HCT116 (cell line): Measurements from ENCODE around the gene GREB1L.

Experiments
- POLR2A ChIP-seq: IDR thresholded peaks from 2 replicates; pipeline ENCODE4 v1.7.0; 2011; ENCODE audit warnings: borderline replicate concordance; ENCODE audit not compliant: insufficient read depth, insufficient read length; ENCODE audit errors: extremely low read depth
- POLR2AphosphoS5 ChIP-seq: IDR thresholded peaks from 2 replicates; pipeline ENCODE4 v1.6.1; 2011; ENCODE audit warnings: mild to moderate bottlenecking, low read depth, low read length, moderate library complexity
- RAD21 ChIP-seq: IDR thresholded peaks from 2 replicates; pipeline ENCODE4 v1.6.1; 2012; ENCODE audit warnings: low read depth, mild to moderate bottlenecking
- SIN3A ChIP-seq: IDR thresholded peaks from 2 replicates; pipeline ENCODE4 v1.6.1; 2012; ENCODE audit warnings: low read depth
- SP1 ChIP-seq: IDR thresholded peaks from 2 replicates; pipeline ENCODE4 v1.6.1; 2012; ENCODE audit warnings: low read depth
- SRF ChIP-seq: IDR thresholded peaks from 2 replicates; pipeline ENCODE4 v1.6.1; 2012; ENCODE audit warnings: low read depth
- YY1 ChIP-seq: IDR thresholded peaks from 2 replicates; pipeline ENCODE4 v1.6.1; 2011; ENCODE audit warnings: low read length, low read depth, moderate library complexity, mild to moderate bottlenecking; ENCODE audit not compliant: insufficient replicate concordance; ENCODE audit errors: extremely low read depth
- TF ChIP-seq, protein P1 (sequence below), 3 experiments: fragments of 200-600 bp in 1 of 3; sonication (generic) in 1 of 3; IDR thresholded peaks in 2 of 3; conservative IDR thresholded peaks in 1 of 3; 2 replicates each; pipeline ENCODE4 v1.5.1; 2012 to 2017; ENCODE audit warnings: low read depth in 2 of 3, low read length in 2 of 3, antibody characterized with exemption in 1 of 3, borderline replicate concordance in 1 of 3, control low read depth in 1 of 3, mild to moderate bottlenecking in 1 of 3, mixed read lengths in 1 of 3, mixed run types in 1 of 3, moderate library complexity in 1 of 3; ENCODE audit not compliant: insufficient read depth in 1 of 3
- TF ChIP-seq, protein P2 (sequence below): IDR thresholded peaks from 2 replicates; pipeline ENCODE4 v1.6.1; 2012
- TF ChIP-seq, protein P3 (sequence below): IDR thresholded peaks from 2 replicates; pipeline ENCODE4 v1.6.1; 2012
- TF ChIP-seq, protein P4 (sequence below): IDR thresholded peaks from 2 replicates; pipeline ENCODE4 v1.6.1; 2012; ENCODE audit warnings: low read depth

DNA sequence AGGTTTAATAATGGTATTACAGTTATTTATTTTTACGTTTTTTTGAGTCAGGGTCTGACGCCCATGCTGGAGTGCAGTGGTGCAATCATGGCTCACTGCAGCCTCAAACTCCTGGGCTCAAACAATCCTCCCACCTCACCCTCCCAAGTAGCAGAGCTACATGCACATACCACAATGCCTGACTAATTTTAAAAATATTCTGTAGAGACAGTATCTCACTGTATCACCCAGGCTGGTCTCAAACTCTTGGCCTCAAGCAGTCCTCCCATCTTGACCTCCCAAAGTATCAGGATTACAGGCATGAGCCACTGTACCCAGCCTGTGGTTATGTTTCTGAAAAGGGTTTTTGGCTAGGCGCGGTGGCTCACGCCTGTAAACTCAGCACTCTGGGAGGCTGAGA lies 237.7 kb downstream of the GREB1L start:
- TF ChIP-seq, protein P1, sequence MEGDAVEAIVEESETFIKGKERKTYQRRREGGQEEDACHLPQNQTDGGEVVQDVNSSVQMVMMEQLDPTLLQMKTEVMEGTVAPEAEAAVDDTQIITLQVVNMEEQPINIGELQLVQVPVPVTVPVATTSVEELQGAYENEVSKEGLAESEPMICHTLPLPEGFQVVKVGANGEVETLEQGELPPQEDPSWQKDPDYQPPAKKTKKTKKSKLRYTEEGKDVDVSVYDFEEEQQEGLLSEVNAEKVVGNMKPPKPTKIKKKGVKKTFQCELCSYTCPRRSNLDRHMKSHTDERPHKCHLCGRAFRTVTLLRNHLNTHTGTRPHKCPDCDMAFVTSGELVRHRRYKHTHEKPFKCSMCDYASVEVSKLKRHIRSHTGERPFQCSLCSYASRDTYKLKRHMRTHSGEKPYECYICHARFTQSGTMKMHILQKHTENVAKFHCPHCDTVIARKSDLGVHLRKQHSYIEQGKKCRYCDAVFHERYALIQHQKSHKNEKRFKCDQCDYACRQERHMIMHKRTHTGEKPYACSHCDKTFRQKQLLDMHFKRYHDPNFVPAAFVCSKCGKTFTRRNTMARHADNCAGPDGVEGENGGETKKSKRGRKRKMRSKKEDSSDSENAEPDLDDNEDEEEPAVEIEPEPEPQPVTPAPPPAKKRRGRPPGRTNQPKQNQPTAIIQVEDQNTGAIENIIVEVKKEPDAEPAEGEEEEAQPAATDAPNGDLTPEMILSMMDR (IDR thresholded peaks at IDR 0.05 in 2 of 3, conservative IDR thresholded peaks at IDR 0.05 in 1 of 3; ENCODE audit: borderline replicate concordance in 1 of 3, insufficient read depth in 1 of 3, low read depth in 2 of 3, low read length in 2 of 3), result no peak
- TF ChIP-seq POLR2AphosphoS5 (no peak), YY1 (no peak), SP1 (no peak), POLR2A (no peak), RAD21 (no peak), SIN3A (no peak), SRF (no peak)
- TF ChIP-seq, protein P2, sequence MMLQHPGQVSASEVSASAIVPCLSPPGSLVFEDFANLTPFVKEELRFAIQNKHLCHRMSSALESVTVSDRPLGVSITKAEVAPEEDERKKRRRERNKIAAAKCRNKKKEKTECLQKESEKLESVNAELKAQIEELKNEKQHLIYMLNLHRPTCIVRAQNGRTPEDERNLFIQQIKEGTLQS, result no peak
- TF ChIP-seq, protein P3, sequence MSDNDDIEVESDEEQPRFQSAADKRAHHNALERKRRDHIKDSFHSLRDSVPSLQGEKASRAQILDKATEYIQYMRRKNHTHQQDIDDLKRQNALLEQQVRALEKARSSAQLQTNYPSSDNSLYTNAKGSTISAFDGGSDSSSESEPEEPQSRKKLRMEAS, result no peak
- TF ChIP-seq, protein P4, sequence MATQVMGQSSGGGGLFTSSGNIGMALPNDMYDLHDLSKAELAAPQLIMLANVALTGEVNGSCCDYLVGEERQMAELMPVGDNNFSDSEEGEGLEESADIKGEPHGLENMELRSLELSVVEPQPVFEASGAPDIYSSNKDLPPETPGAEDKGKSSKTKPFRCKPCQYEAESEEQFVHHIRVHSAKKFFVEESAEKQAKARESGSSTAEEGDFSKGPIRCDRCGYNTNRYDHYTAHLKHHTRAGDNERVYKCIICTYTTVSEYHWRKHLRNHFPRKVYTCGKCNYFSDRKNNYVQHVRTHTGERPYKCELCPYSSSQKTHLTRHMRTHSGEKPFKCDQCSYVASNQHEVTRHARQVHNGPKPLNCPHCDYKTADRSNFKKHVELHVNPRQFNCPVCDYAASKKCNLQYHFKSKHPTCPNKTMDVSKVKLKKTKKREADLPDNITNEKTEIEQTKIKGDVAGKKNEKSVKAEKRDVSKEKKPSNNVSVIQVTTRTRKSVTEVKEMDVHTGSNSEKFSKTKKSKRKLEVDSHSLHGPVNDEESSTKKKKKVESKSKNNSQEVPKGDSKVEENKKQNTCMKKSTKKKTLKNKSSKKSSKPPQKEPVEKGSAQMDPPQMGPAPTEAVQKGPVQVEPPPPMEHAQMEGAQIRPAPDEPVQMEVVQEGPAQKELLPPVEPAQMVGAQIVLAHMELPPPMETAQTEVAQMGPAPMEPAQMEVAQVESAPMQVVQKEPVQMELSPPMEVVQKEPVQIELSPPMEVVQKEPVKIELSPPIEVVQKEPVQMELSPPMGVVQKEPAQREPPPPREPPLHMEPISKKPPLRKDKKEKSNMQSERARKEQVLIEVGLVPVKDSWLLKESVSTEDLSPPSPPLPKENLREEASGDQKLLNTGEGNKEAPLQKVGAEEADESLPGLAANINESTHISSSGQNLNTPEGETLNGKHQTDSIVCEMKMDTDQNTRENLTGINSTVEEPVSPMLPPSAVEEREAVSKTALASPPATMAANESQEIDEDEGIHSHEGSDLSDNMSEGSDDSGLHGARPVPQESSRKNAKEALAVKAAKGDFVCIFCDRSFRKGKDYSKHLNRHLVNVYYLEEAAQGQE, result no peak
